GM12878 (cell line): ENCODE results near the gene CENPF. TPM values are rescaled to one million over a fixed set of nuclear protein-coding genes. Genes with fewer than 3 reads are reported as not detected.

ENCODE experiments used
- ATAC-seq: fragments of 200-7000 bp; cut with Tn5 transposase; 3 replicates; pipeline ENCODE4 v1.9.1; 2020; ENCODE audit warnings: mild to moderate bottlenecking, moderate library complexity
- BruUV-seq: library from RNA; stranded (reverse); fragments of 400-500 nt; replicated peaks from 2 replicates; lab custom pipeline; 2021; lab: Mats Ljungman, UMichigan
- CTCF ChIA-PET: fragments of 300-600 bp; sonication (Branson Sonifier 250); formaldehyde crosslinking; extraction: SDS; loops from one replicate; lab custom pipeline; 2021; ENCODE audit warnings: inconsistent platforms; lab: Yijun Ruan, JAX
- POLR2A ChIA-PET: fragments of 350-600 bp; formaldehyde crosslinking; extraction: SDS; loops from one replicate; lab custom pipeline; 2021; ENCODE audit warnings: inconsistent platforms; lab: Charles Lee
- RAD21 ChIA-PET: fragments of 300-600 bp; sonication (Branson Sonifier 250); formaldehyde crosslinking; loops from one replicate; lab custom pipeline; 2023; ENCODE audit warnings: antibody characterized with exemption; ENCODE audit not compliant: unreplicated experiment; lab: Charles Lee
- SMC1A ChIA-PET: fragments of 300-600 bp; sonication (Branson Sonifier 250); formaldehyde crosslinking; loops from one replicate; lab custom pipeline; 2023; ENCODE audit not compliant: unreplicated experiment, uncharacterized antibody; lab: Charles Lee
- DNase-seq: peaks from one replicate; pipeline ENCODE4 v3.0.0-alpha.2; 2011; ENCODE audit warnings: low read depth, low spot score
- FAIRE-seq: peaks from 3 replicates; lab custom pipeline; 2011; peaks lifted over from hg19 to GRCh38; lab: Jason Lieb, UNC
- H2AFZ ChIP-seq: 2 replicates; pipeline ENCODE4 v1.6.0; 2011; ENCODE audit warnings: low read depth, low read length, control low read depth; ENCODE audit not compliant: control insufficient read depth
- H3K27ac ChIP-seq: 2 replicates; pipeline ENCODE4 v1.5.1; 2011; ENCODE audit warnings: control low read depth; ENCODE audit not compliant: control insufficient read depth, insufficient read depth
- H3K27me3 ChIP-seq, 2 experiments: replicated peaks in 1 of 2; 2 replicates each; pipeline versions ENCODE4 v1.6.0 to v1.6.1; 2011; ENCODE audit warnings: low read length in 1 of 2; ENCODE audit not compliant: control insufficient read depth in 2 of 2, insufficient read depth in 2 of 2
- H3K36me3 ChIP-seq, 2 experiments: 2 replicates each; pipeline ENCODE4 v1.5.1; 2011; ENCODE audit warnings: low read length in 1 of 2; ENCODE audit not compliant: control insufficient read depth in 2 of 2, insufficient read depth in 2 of 2
- H3K4me1 ChIP-seq: 2 replicates; pipeline ENCODE4 v1.6.1; 2011; ENCODE audit warnings: mild to moderate bottlenecking, low read length, moderate library complexity, mixed read lengths; ENCODE audit not compliant: control insufficient read depth, insufficient read depth
- H3K4me2 ChIP-seq: 2 replicates; pipeline ENCODE4 v1.6.0; 2011; ENCODE audit warnings: control low read depth; ENCODE audit not compliant: control insufficient read depth, insufficient read depth
- H3K4me3 ChIP-seq: fragments of 200-600 bp; sonication (generic); 2 replicates; pipeline ENCODE4 v1.5.1; 2016
- H3K79me2 ChIP-seq: 2 replicates; pipeline ENCODE4 v1.6.0; 2011; ENCODE audit warnings: low read length; ENCODE audit not compliant: control insufficient read depth, insufficient read depth
- H3K9ac ChIP-seq: 2 replicates; pipeline ENCODE4 v1.8.0; 2011; ENCODE audit warnings: low read length, control low read depth, mixed read lengths; ENCODE audit not compliant: control insufficient read depth, insufficient read depth
- H3K9me3 ChIP-seq: replicated peaks from 3 replicates; pipeline ENCODE4 v1.5.1; 2011; ENCODE audit warnings: mild to moderate bottlenecking, low read length; ENCODE audit not compliant: control insufficient read depth, insufficient read depth
- H4K20me1 ChIP-seq: 2 replicates; pipeline ENCODE4 v1.6.0; 2011; ENCODE audit not compliant: control insufficient read depth, insufficient read depth
- JUNB ChIP-seq: IDR thresholded peaks from 2 replicates; pipeline ENCODE4 v1.6.1; 2016; ENCODE audit warnings: antibody characterized with exemption, mild to moderate bottlenecking
- KAT2A ChIP-seq: conservative IDR thresholded peaks from 2 replicates; pipeline ENCODE4 v1.6.1; 2011; ENCODE audit warnings: low read depth, low read length; ENCODE audit not compliant: control insufficient read depth
- KDM1A ChIP-seq: fragments of 200-600 bp; sonication (generic); IDR thresholded peaks from 2 replicates; pipeline ENCODE4 v1.6.1; 2016; ENCODE audit warnings: borderline replicate concordance
- PAX5 ChIP-seq: IDR thresholded peaks from 2 replicates; pipeline ENCODE4 v1.6.1; 2011; ENCODE audit warnings: low read depth, low read length, borderline replicate concordance
- POLR2A ChIP-seq: IDR thresholded peaks from 2 replicates; pipeline ENCODE4 v1.6.1; 2011; ENCODE audit warnings: low read depth, mild to moderate bottlenecking, low read length
- POU2F2 ChIP-seq: IDR thresholded peaks from 3 replicates; pipeline ENCODE4 v1.6.1; 2011; ENCODE audit warnings: low read depth, mild to moderate bottlenecking, low read length, borderline replicate concordance
- TCF3 ChIP-seq: IDR thresholded peaks from 2 replicates; pipeline ENCODE4 v1.6.1; 2012; ENCODE audit warnings: low read depth, mild to moderate bottlenecking, low read length, borderline replicate concordance; ENCODE audit not compliant: insufficient read depth
- ZNF207 ChIP-seq: fragments of 450-650 bp; IDR thresholded peaks from 2 replicates; pipeline ENCODE4 v1.6.1; 2014; ENCODE audit warnings: antibody characterized with exemption, mild to moderate bottlenecking, borderline replicate concordance
- WGBS: methylation state at CpG from one replicate; pipeline ENCODE4 v1.1.6; 2016; ENCODE audit warnings: low lambda C conversion rate; ENCODE audit not compliant: insufficient replicate concordance, insufficient coverage; ENCODE audit errors: missing lambda C conversion rate; 5-methylcytosine and 5-hydroxymethylcytosine counted together
- in situ Hi-C: fragments of 300-500 bp; cut with MboI; formaldehyde crosslinking; loops from 9 replicates; pipeline ENCODE4 v1.14.3; 2018; ENCODE audit warnings: mixed read lengths
- intact Hi-C: fragments of 100-400 bp; cut with micrococcal nuclease; formaldehyde crosslinking; loops from one replicate; pipeline ENCODE4 v1.14.2; 2022; ENCODE audit not compliant: unreplicated experiment
- polyA plus RNA-seq, 11 experiments: library from polyadenylated mRNA; depleted of rRNA in 4 of 11; unstranded in 6 of 11; stranded (reverse) in 5 of 11; fragments of >200 nt; fragmentation: Nextera tagmentation in 4 of 11; fragmentation: Illumina TruSeq in 1 of 11; extraction: Ambion mirVana in 4 of 11; extraction: Trizol in 1 of 11; gene quantifications; 1 replicate in 1 of 11; 2 replicates in 10 of 11; pipeline versions ENCODE4 v1.2.1 to v1.2.3, GENCODE V29; 2011 to 2016; ENCODE audit warnings: inconsistent platforms in 2 of 11, missing spikeins in 2 of 11, low read depth in 1 of 11
- total RNA-seq, 4 experiments: library from RNA; depleted of rRNA in 3 of 4; stranded (reverse); fragments of >200 nt in 3 of 4; fragmentation: Illumina TruSeq in 1 of 4; extraction: Trizol in 1 of 4; gene quantifications; 2 replicates each; pipeline versions ENCODE4 v1.2.1 to v1.2.3, GENCODE V29; 2013 to 2021

Gene CENPF
- total and polyA plus RNA-seq, 10 of the 15 experiments (the other 5 are each of a cell fraction or from before 2014, with no cell fraction given): 26.0 to 132 (median 70.5) TPM

- Histone ChIP-seq H3K27me3 (no peaks in the 10 kb centered on the region), H3K4me1 (no peaks in the 10 kb centered on the region), H4K20me1 (no peaks in the 10 kb centered on the region), H2AFZ (no peak overlapping the region), H3K9ac (no peak overlapping the region), H3K79me2 (no peaks in the 10 kb centered on the region), H3K4me2 (no peak overlapping the region), H3K4me3 (no peak overlapping the region), H3K36me3 (peaks cover 3 to 32% of the 10 kb centered on the region in 2 experiments), H3K27ac (no peak overlapping the region), H3K9me3 (no peaks in the 10 kb centered on the region)
- POLR2A ChIA-PET: no interaction called here
- 81% methylated on average over 2 of the region's 2 CpGs for WGBS
- intact Hi-C loops: no loop called here
- TF ChIP-seq POLR2A: no peak
- TF ChIP-seq POU2F2: no peak
- no peak for TF ChIP-seq ZNF207
- no peak for TF ChIP-seq KDM1A
- no peak for TF ChIP-seq JUNB
- TF ChIP-seq KAT2A: no peak
- no peak for TF ChIP-seq TCF3
- no peak for TF ChIP-seq PAX5
- FAIRE-seq: no peak
- SMC1A ChIA-PET: interaction anchor here (0.8 to 1.4 kb wide), 2 partner anchors 18 to 21 kb away, joined by 3 to 4 read pairs; no protein-coding TSS in a partner anchor
- no peak for DNase-seq
- in situ Hi-C loops: no loop called here
- RAD21 ChIA-PET: interaction anchor here (1.3 to 1.4 kb wide), 2 partner anchors 12 to 309 kb away, joined by 3 to 5 read pairs; no protein-coding TSS in a partner anchor
- ATAC-seq: no peak
- no TSS peak for BruUV-seq
- CTCF ChIA-PET: interaction anchor here (0.6 to 9.9 kb wide), 3 partner anchors 16 to 427 kb away, joined by 3 to 110 read pairs (median 3); no protein-coding TSS in a partner anchor
Measured at GRCh38 chr1:214641214-214641895, 38.4 kb downstream of the CENPF start.
